ENCODE data around the gene RBFOX2.
A peak's percentile ranks its signal among the peaks of the same experiment; 100 is the strongest.
"Not testable (repeated sequence)": the region's sequence is repeated elsewhere in the genome, so short reads cannot be mapped to it uniquely, and the experiment has no call there.

Gene RBFOX2

DNA sequence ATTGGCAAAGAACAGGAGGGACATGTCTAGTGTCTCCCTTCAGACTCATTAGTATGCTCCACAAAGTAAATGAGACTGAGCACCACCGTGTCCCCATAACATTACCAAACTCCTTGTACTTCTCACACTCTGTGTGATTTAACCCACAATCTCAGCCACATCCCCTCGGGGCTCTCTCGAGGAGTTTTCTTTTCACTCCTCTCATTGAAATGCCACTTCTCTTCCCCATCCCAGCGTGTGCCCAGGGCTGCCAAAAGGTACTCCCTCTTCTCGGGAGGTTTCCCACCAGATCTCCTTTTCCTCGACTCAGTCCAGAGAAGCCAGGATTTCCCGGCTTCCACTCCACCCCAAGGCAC lies 1.1 kb downstream of the RBFOX2 start:
- Histone ChIP-seq H3K4ac (ENCODE audit: low read depth, low read length) (no peak overlapping the region), H3K27ac (ENCODE audit: low read depth, low read length) (no peak overlapping the region), H4K8ac (ENCODE audit: low read depth, low read length) (no peak overlapping the region), H3K23ac (ENCODE audit: low read length) (no peak overlapping the region), H3K79me2 (ENCODE audit: control insufficient read depth, insufficient read depth, low read length) (peaks cover 31% of the 10 kb centered on the region), H2BK15ac (replicated peaks; ENCODE audit: low read depth) (no peak overlapping the region), H3K4me2 (ENCODE audit: low read length) (peak overlapping the region; percentile 80), H3K36me3 (ENCODE audit: control insufficient read depth, insufficient read depth, low read length) (peaks cover 2% of the 10 kb centered on the region), H2BK5ac (ENCODE audit: low read length) (no peak overlapping the region), H3K56ac (ENCODE audit: low read length) (peak overlapping the region; percentile 73), H2BK120ac (ENCODE audit: low read depth, low read length) (no peak overlapping the region), H3K9ac (ENCODE audit: low read length) (peak overlapping the region; percentile 77), H2AK5ac (ENCODE audit: low read length) (no peak overlapping the region), H3K79me1 (ENCODE audit: low read length) (peaks cover 8% of the 10 kb centered on the region), H3K27me3 (ENCODE audit: insufficient read depth, low read length, poor library complexity) (no peaks in the 10 kb centered on the region), H3K4me3 (ENCODE audit: low read length) (peak overlapping the region; percentile 84), H4K5ac (ENCODE audit: low read length) (no peak overlapping the region), H3K18ac (ENCODE audit: low read length) (peak overlapping the region; percentile 24), H3K4me1 (ENCODE audit: control insufficient read depth, low read depth, low read length) (peaks cover 2% of the 10 kb centered on the region)
- no peak for DNase-seq
- WGBS (ENCODE audit: extremely low coverage, insufficient coverage, low lambda C conversion rate) = no CpG with 5 or more reads among the region's 7 CpGs

DNA sequence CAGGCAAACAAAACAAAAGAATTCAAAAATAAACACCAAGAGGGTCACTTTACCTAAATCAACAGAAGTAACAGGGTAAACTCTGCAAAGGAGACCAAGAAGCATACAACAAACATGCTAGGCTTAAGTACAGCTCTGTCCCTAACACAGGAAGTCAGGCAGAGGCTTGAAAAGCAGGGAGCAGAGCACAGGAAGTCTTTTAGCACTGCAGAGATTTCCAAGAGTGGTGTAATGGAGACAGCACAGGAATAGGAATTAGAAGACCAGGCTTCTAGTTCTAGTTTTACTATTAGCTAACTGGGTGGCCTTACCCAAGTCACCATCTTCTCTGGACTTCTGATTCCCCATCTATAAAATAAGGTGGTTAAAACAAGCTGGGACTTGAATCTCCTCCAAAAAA lies 1.9 kb downstream of the RBFOX2 start:
- no peak overlapping the region for H3K18ac ChIP-seq (ENCODE audit: low read length)
- H2AK5ac ChIP-seq (ENCODE audit: low read length) = no peak overlapping the region
- no peak overlapping the region for H3K4ac ChIP-seq (ENCODE audit: low read depth, low read length)
- H3K36me3 ChIP-seq (ENCODE audit: control insufficient read depth, insufficient read depth, low read length) = peaks cover 2% of the 10 kb centered on the region
- peaks cover 34% of the 10 kb centered on the region for H3K79me2 ChIP-seq (ENCODE audit: control insufficient read depth, insufficient read depth, low read length)
- no peak overlapping the region for H3K4me3 ChIP-seq (ENCODE audit: low read length)
- H3K23ac ChIP-seq (ENCODE audit: low read length) = no peak overlapping the region
- H3K4me2 ChIP-seq (ENCODE audit: low read length) = peak overlapping the region; percentile 12
- no peaks in the 10 kb centered on the region for H3K27me3 ChIP-seq (ENCODE audit: insufficient read depth, low read length, poor library complexity)
- H3K4me1 ChIP-seq (ENCODE audit: control insufficient read depth, low read depth, low read length) = peaks cover 2% of the 10 kb centered on the region
- no peak overlapping the region for H3K27ac ChIP-seq (ENCODE audit: low read depth, low read length)
- peak overlapping the region; percentile 77 for H3K9ac ChIP-seq (ENCODE audit: low read length)
- DNase-seq = peak; percentile 77
- H2BK5ac ChIP-seq (ENCODE audit: low read length) = no peak overlapping the region
- no peak overlapping the region for H2BK120ac ChIP-seq (ENCODE audit: low read depth, low read length)
- H4K5ac ChIP-seq (ENCODE audit: low read length) = no peak overlapping the region
- H3K56ac ChIP-seq (ENCODE audit: low read length) = peak overlapping the region; percentile 75
- no peak overlapping the region for H2BK15ac ChIP-seq (replicated peaks; ENCODE audit: low read depth)
- H4K8ac ChIP-seq (ENCODE audit: low read depth, low read length) = no peak overlapping the region
- peaks cover 9% of the 10 kb centered on the region for H3K79me1 ChIP-seq (ENCODE audit: low read length)

- Histone ChIP-seq H4K8ac (ENCODE audit: low read depth, low read length) (no peak overlapping the region), H2AK5ac (ENCODE audit: low read length) (no peak overlapping the region), H3K4me3 (ENCODE audit: low read length) (no peak overlapping the region)
These were observed 5.9 kb downstream of the RBFOX2 start for GRCh38 chr22:36022697-36023096.

DNA sequence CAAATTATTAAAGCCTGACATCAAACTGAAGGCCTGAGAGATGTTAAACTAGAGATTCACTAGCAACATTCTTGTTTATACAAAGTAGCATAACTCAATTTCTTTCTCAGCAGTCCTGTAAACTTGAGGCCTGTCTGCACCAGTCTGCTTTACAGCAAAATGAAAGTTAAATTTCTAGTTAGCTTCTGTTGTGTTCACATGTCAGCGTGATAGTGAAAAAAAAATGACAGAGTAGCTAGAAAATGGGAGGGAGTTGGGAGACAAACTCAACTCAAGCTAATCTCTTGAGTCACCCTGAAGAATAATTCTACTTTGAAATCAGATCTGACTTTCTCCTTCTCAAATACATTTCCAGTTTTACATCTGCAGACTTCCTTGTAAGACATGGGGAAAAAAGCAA lies 6.5 kb downstream of the RBFOX2 start:
- Histone ChIP-seq H3K18ac (ENCODE audit: low read length) (no peak overlapping the region), H3K27me3 (ENCODE audit: insufficient read depth, low read length, poor library complexity) (no peaks in the 10 kb centered on the region), H4K8ac (ENCODE audit: low read depth, low read length) (no peak overlapping the region), H3K4ac (ENCODE audit: low read depth, low read length) (no peak overlapping the region), H2BK5ac (ENCODE audit: low read length) (no peak overlapping the region), H3K9ac (ENCODE audit: low read length) (no peak overlapping the region), H2BK15ac (replicated peaks; ENCODE audit: low read depth) (no peak overlapping the region), H2AK5ac (ENCODE audit: low read length) (no peak overlapping the region), H3K79me1 (ENCODE audit: low read length) (peaks cover 19% of the 10 kb centered on the region), H2BK120ac (ENCODE audit: low read depth, low read length) (no peak overlapping the region), H3K23ac (ENCODE audit: low read length) (no peak overlapping the region), H3K36me3 (ENCODE audit: control insufficient read depth, insufficient read depth, low read length) (peaks cover 2% of the 10 kb centered on the region), H3K4me1 (ENCODE audit: control insufficient read depth, low read depth, low read length) (peaks cover 9% of the 10 kb centered on the region), H3K4me3 (ENCODE audit: low read length) (no peak overlapping the region), H3K4me2 (ENCODE audit: low read length) (no peak overlapping the region), H3K27ac (ENCODE audit: low read depth, low read length) (no peak overlapping the region), H3K56ac (ENCODE audit: low read length) (no peak overlapping the region), H4K5ac (ENCODE audit: low read length) (no peak overlapping the region), H3K79me2 (ENCODE audit: control insufficient read depth, insufficient read depth, low read length) (peaks cover 51% of the 10 kb centered on the region)
- no CpG with 5 or more reads among the region's 1 CpG for WGBS (ENCODE audit: extremely low coverage, insufficient coverage, low lambda C conversion rate)
- no peak for DNase-seq

More at GRCh38 chr22:36022697-36023096, 5.9 kb downstream of the RBFOX2 start:
- Histone ChIP-seq H3K27me3 (ENCODE audit: insufficient read depth, low read length, poor library complexity) (no peaks in the 10 kb centered on the region), H3K27ac (ENCODE audit: low read depth, low read length) (no peak overlapping the region), H2BK120ac (ENCODE audit: low read depth, low read length) (no peak overlapping the region), H2BK15ac (replicated peaks; ENCODE audit: low read depth) (no peak overlapping the region), H3K4me1 (ENCODE audit: control insufficient read depth, low read depth, low read length) (peaks cover 8% of the 10 kb centered on the region), H3K23ac (ENCODE audit: low read length) (no peak overlapping the region), H2BK5ac (ENCODE audit: low read length) (no peak overlapping the region), H3K4ac (ENCODE audit: low read depth, low read length) (no peak overlapping the region), H3K79me2 (ENCODE audit: control insufficient read depth, insufficient read depth, low read length) (peaks cover 52% of the 10 kb centered on the region), H3K79me1 (ENCODE audit: low read length) (peaks cover 18% of the 10 kb centered on the region), H3K4me2 (ENCODE audit: low read length) (no peak overlapping the region), H3K56ac (ENCODE audit: low read length) (no peak overlapping the region), H3K9ac (ENCODE audit: low read length) (no peak overlapping the region), H4K5ac (ENCODE audit: low read length) (no peak overlapping the region), H3K36me3 (ENCODE audit: control insufficient read depth, insufficient read depth, low read length) (peaks cover 2% of the 10 kb centered on the region), H3K18ac (ENCODE audit: low read length) (no peak overlapping the region)
- no peak for DNase-seq

GRCh38 chr22:36021606-36022153 lies 6.9 kb downstream of the RBFOX2 start:
- Histone ChIP-seq H3K56ac (ENCODE audit: low read length) (no peak overlapping the region), H2BK5ac (ENCODE audit: low read length) (no peak overlapping the region), H2BK15ac (replicated peaks; ENCODE audit: low read depth) (no peak overlapping the region), H3K79me2 (ENCODE audit: control insufficient read depth, insufficient read depth, low read length) (peaks cover 51% of the 10 kb centered on the region), H3K36me3 (ENCODE audit: control insufficient read depth, insufficient read depth, low read length) (peaks cover 2% of the 10 kb centered on the region), H4K8ac (ENCODE audit: low read depth, low read length) (no peak overlapping the region), H3K4ac (ENCODE audit: low read depth, low read length) (no peak overlapping the region), H2AK5ac (ENCODE audit: low read length) (no peak overlapping the region), H3K4me2 (ENCODE audit: low read length) (no peak overlapping the region), H3K4me3 (ENCODE audit: low read length) (no peak overlapping the region), H4K5ac (ENCODE audit: low read length) (no peak overlapping the region), H3K79me1 (ENCODE audit: low read length) (peaks cover 19% of the 10 kb centered on the region), H3K23ac (ENCODE audit: low read length) (no peak overlapping the region), H3K9ac (ENCODE audit: low read length) (no peak overlapping the region), H3K4me1 (ENCODE audit: control insufficient read depth, low read depth, low read length) (peaks cover 7% of the 10 kb centered on the region), H3K18ac (ENCODE audit: low read length) (no peak overlapping the region), H3K27me3 (ENCODE audit: insufficient read depth, low read length, poor library complexity) (no peaks in the 10 kb centered on the region), H2BK120ac (ENCODE audit: low read depth, low read length) (no peak overlapping the region), H3K27ac (ENCODE audit: low read depth, low read length) (no peak overlapping the region)
- no CpG with 5 or more reads among the region's 2 CpGs for WGBS (ENCODE audit: extremely low coverage, insufficient coverage, low lambda C conversion rate)
- no peak for DNase-seq

- not testable (repeated sequence) for DNase-seq; H3K4ac ChIP-seq (ENCODE audit: low read depth, low read length); H3K36me3 ChIP-seq (ENCODE audit: control insufficient read depth, insufficient read depth, low read length); H3K4me2 ChIP-seq (ENCODE audit: low read length); H4K8ac ChIP-seq (ENCODE audit: low read depth, low read length); H3K9ac ChIP-seq (ENCODE audit: low read length); H3K27ac ChIP-seq (ENCODE audit: low read depth, low read length); H2BK5ac ChIP-seq (ENCODE audit: low read length); H3K18ac ChIP-seq (ENCODE audit: low read length); H2BK15ac ChIP-seq (replicated peaks; ENCODE audit: low read depth); H2BK120ac ChIP-seq (ENCODE audit: low read depth, low read length); H2AK5ac ChIP-seq (ENCODE audit: low read length); H3K27me3 ChIP-seq (ENCODE audit: insufficient read depth, low read length, poor library complexity); H3K4me3 ChIP-seq (ENCODE audit: low read length); H3K23ac ChIP-seq (ENCODE audit: low read length); H3K56ac ChIP-seq (ENCODE audit: low read length); H4K5ac ChIP-seq (ENCODE audit: low read length)
- H3K4me1 ChIP-seq (ENCODE audit: control insufficient read depth, low read depth, low read length) = peaks cover 12% of the 10 kb centered on the region
- peaks cover 51% of the 10 kb centered on the region for H3K79me2 ChIP-seq (ENCODE audit: control insufficient read depth, insufficient read depth, low read length)
- no CpG with 5 or more reads among the region's 3 CpGs for WGBS (ENCODE audit: extremely low coverage, insufficient coverage, low lambda C conversion rate)
- H3K79me1 ChIP-seq (ENCODE audit: low read length) = peaks cover 19% of the 10 kb centered on the region
These were observed 7.8 kb downstream of the RBFOX2 start for GRCh38 chr22:36020865-36021264.
